IMR-90 (cell line): Measurements from ENCODE around the gene PCDHGA7. TPM values are rescaled to one million over a fixed set of nuclear protein-coding genes. Genes with fewer than 3 reads are reported as not detected.
"Not testable (repeated sequence)": the region's sequence is repeated elsewhere in the genome, so short reads cannot be mapped to it uniquely, and the experiment has no call there.

Source experiments
- ATAC-seq: fragments of 200-7000 bp; cut with Tn5 transposase; 2 replicates; pipeline ENCODE4 v1.9.1; 2020; ENCODE audit warnings: low read depth, mild to moderate bottlenecking, moderate library complexity
- BruUV-seq: library from RNA; stranded (reverse); fragments of 400-500 nt; replicated peaks from 2 replicates; lab custom pipeline; 2021; lab: Mats Ljungman, UMichigan
- CTCF ChIA-PET: fragments of 300-600 bp; formaldehyde crosslinking; extraction: SDS; loops from one replicate; lab custom pipeline; 2021; ENCODE audit warnings: antibody characterized with exemption; lab: Yijun Ruan, JAX
- POLR2A ChIA-PET: fragments of 300-600 bp; sonication (Branson Sonifier 250); formaldehyde crosslinking; loops from one replicate; lab custom pipeline; 2022; ENCODE audit warnings: antibody characterized with exemption; ENCODE audit not compliant: unreplicated experiment; lab: Charles Lee
- DNase-seq: peaks from one replicate; pipeline ENCODE4 v3.0.0; 2013
- H2AFZ ChIP-seq: replicated peaks from 2 replicates; pipeline ENCODE3; 2013; ENCODE audit warnings: low read length, mild to moderate bottlenecking; ENCODE audit not compliant: poor library complexity
- H2AK5ac ChIP-seq: 2 replicates; pipeline ENCODE4 v1.6.1; 2013; ENCODE audit warnings: low read depth, low read length, inconsistent platforms
- H2AK9ac ChIP-seq: replicated peaks from 2 replicates; pipeline ENCODE3; 2013; ENCODE audit warnings: mild to moderate bottlenecking, low read depth, low read length, moderate library complexity; ENCODE audit not compliant: poor library complexity
- H2BK120ac ChIP-seq: 2 replicates; pipeline ENCODE4 v1.6.1; 2013; ENCODE audit warnings: low read depth, low read length, inconsistent platforms
- H2BK15ac ChIP-seq: 3 replicates; pipeline ENCODE4 v1.6.1; 2013; ENCODE audit warnings: low read depth, low read length, inconsistent platforms
- H2BK20ac ChIP-seq: 2 replicates; pipeline ENCODE4 v1.6.1; 2013; ENCODE audit warnings: low read depth, mild to moderate bottlenecking, inconsistent platforms, low read length, moderate library complexity
- H2BK5ac ChIP-seq: 2 replicates; pipeline ENCODE4 v1.6.1; 2013; ENCODE audit warnings: mild to moderate bottlenecking, low read depth, low read length, inconsistent platforms; ENCODE audit not compliant: poor library complexity, severe bottlenecking
- H3K14ac ChIP-seq: replicated peaks from 2 replicates; pipeline ENCODE4 v1.6.1; 2013; ENCODE audit warnings: low read depth, low read length, inconsistent platforms
- H3K18ac ChIP-seq: 2 replicates; pipeline ENCODE4 v1.6.1; 2013; ENCODE audit warnings: low read depth, low read length, control low read depth
- H3K23ac ChIP-seq: 2 replicates; pipeline ENCODE4 v1.6.1; 2013; ENCODE audit warnings: low read depth, low read length, inconsistent platforms
- H3K27ac ChIP-seq: 2 replicates; pipeline ENCODE4 v1.5.1; 2013; ENCODE audit warnings: mild to moderate bottlenecking, control low read depth, low read length; ENCODE audit not compliant: insufficient read depth
- H3K27me3 ChIP-seq: 2 replicates; pipeline ENCODE4 v1.6.1; 2013; ENCODE audit warnings: low read length; ENCODE audit not compliant: control insufficient read depth, insufficient read depth
- H3K36me3 ChIP-seq: 2 replicates; pipeline ENCODE4 v1.6.1; 2013; ENCODE audit warnings: low read length, mixed read lengths; ENCODE audit not compliant: control insufficient read depth, insufficient read depth
- H3K4ac ChIP-seq: 2 replicates; pipeline ENCODE4 v1.6.1; 2013; ENCODE audit warnings: low read depth, low read length, inconsistent platforms
- H3K4me1 ChIP-seq: 2 replicates; pipeline ENCODE4 v1.6.1; 2013; ENCODE audit warnings: low read length, mixed read lengths; ENCODE audit not compliant: control insufficient read depth, insufficient read depth
- H3K4me2 ChIP-seq: 2 replicates; pipeline ENCODE4 v1.6.1; 2013; ENCODE audit warnings: low read depth, mild to moderate bottlenecking, control low read depth, low read length, moderate library complexity
- H3K4me3 ChIP-seq: 2 replicates; pipeline ENCODE4 v1.5.1; 2013; ENCODE audit warnings: low read depth, mild to moderate bottlenecking, control low read depth, low read length, moderate library complexity; ENCODE audit not compliant: insufficient read depth
- H3K56ac ChIP-seq: 2 replicates; pipeline ENCODE4 v1.6.1; 2013; ENCODE audit warnings: low read length, inconsistent platforms; ENCODE audit not compliant: insufficient read depth; ENCODE audit errors: extremely low read depth
- H3K79me1 ChIP-seq, 2 experiments: 2 replicates each; pipeline ENCODE4 v1.6.1; 2013; ENCODE audit warnings: low read length in 2 of 2, inconsistent platforms in 1 of 2, low read depth in 1 of 2
- H3K9ac ChIP-seq: 2 replicates; pipeline ENCODE4 v1.6.1; 2013; ENCODE audit warnings: low read depth, low read length, control low read depth
- H3K9me1 ChIP-seq: 2 replicates; pipeline ENCODE4 v1.6.1; 2013; ENCODE audit warnings: low read length, inconsistent platforms; ENCODE audit not compliant: insufficient read depth
- H3K9me3 ChIP-seq: 2 replicates; pipeline ENCODE4 v1.6.1; 2013; ENCODE audit warnings: low read length; ENCODE audit not compliant: control insufficient read depth, insufficient read depth
- H4K20me1 ChIP-seq: 2 replicates; pipeline ENCODE4 v1.6.1; 2013; ENCODE audit warnings: low read length, inconsistent platforms; ENCODE audit not compliant: insufficient read depth
- H4K5ac ChIP-seq: 2 replicates; pipeline ENCODE4 v1.6.1; 2013; ENCODE audit warnings: mild to moderate bottlenecking, low read depth, low read length, control low read depth
- H4K8ac ChIP-seq, 2 experiments: 2 replicates each; pipeline ENCODE4 v1.6.1; 2013; ENCODE audit warnings: low read depth in 2 of 2, low read length in 2 of 2, control low read depth in 1 of 2, inconsistent platforms in 1 of 2
- H4K91ac ChIP-seq: 2 replicates; pipeline ENCODE4 v1.6.1; 2013; ENCODE audit warnings: low read depth, low read length, inconsistent platforms; ENCODE audit not compliant: insufficient read depth
- BHLHE40 ChIP-seq: fragments of 150-350 bp; IDR thresholded peaks from 2 replicates; pipeline ENCODE4 v1.6.1; 2016; ENCODE audit warnings: mild to moderate bottlenecking, low read depth, low read length
- CEBPB ChIP-seq: IDR thresholded peaks from 2 replicates; pipeline ENCODE4 v1.6.1; 2012; ENCODE audit warnings: low read depth, low read length, improper control_type of control experiment
- POLR2A ChIP-seq: IDR thresholded peaks from 2 replicates; pipeline ENCODE4 v1.6.1; 2012; ENCODE audit warnings: mild to moderate bottlenecking, low read depth, low read length
- RCOR1 ChIP-seq: IDR thresholded peaks from 2 replicates; pipeline ENCODE4 v1.6.1; 2012; ENCODE audit warnings: mild to moderate bottlenecking, low read length, improper control_type of control experiment; ENCODE audit not compliant: insufficient replicate concordance
- SMC3 ChIP-seq: fragments of 150-350 bp; IDR thresholded peaks from 2 replicates; pipeline ENCODE4 v1.6.1; 2016; ENCODE audit warnings: low read depth, mild to moderate bottlenecking, antibody characterized with exemption, low read length, moderate library complexity
- WGBS, 2 experiments: methylation state at CpG; one replicate each; pipeline versions ENCODE4 v1.1.5 to v1.1.7; 2013; ENCODE audit warnings: missing lambda C conversion rate in 2 of 2; ENCODE audit not compliant: insufficient read length in 1 of 2; ENCODE audit errors: extremely low coverage in 2 of 2; 5-methylcytosine and 5-hydroxymethylcytosine counted together
- dilution Hi-C: fragments of 300-500 bp; cut with HindIII; formaldehyde crosslinking; loops from one replicate; pipeline ENCODE4 v1.14.3; 2018; ENCODE audit warnings: low sequenced_read_pairs; ENCODE audit not compliant: unreplicated experiment
- in situ Hi-C: fragments of 300-500 bp; cut with MboI; formaldehyde crosslinking; loops from 3 replicates; pipeline ENCODE4 v1.14.3; 2019; ENCODE audit warnings: low sequenced_read_pairs, inconsistent platforms, mixed read lengths
- intact Hi-C: fragments of 100-400 bp; cut with micrococcal nuclease; formaldehyde crosslinking; loops from 2 replicates; pipeline ENCODE4 v1.10.0; 2022
- polyA plus RNA-seq, 3 experiments: library from polyadenylated mRNA; depleted of rRNA; stranded (reverse); fragments of >200 nt; gene quantifications; 2 replicates each; pipeline ENCODE4 v1.2.3, GENCODE V29; 2012; ENCODE audit warnings: low replicate concordance in 1 of 3
- total RNA-seq: library from RNA; depleted of rRNA; stranded (reverse); fragments of >200 nt; gene quantifications from 2 replicates; pipeline ENCODE4 v1.2.3, GENCODE V29; 2012

The PCDHGA7 gene
- total and polyA plus RNA-seq, 2 of the 4 experiments (the other 2 are of a cell fraction) = 3.2 to 3.4 TPM

GRCh38 chr5:141413540-141414069, 31.1 kb downstream of the PCDHGA7 start (continued):
- TF ChIP-seq SMC3 = no peak
- no peak for TF ChIP-seq RCOR1
- TF ChIP-seq POLR2A = no peak
- TF ChIP-seq BHLHE40 = no peak
- TF ChIP-seq CEBPB = no peak

GRCh38 chr5:141414548-141415274, 32.2 kb downstream of the PCDHGA7 start:
- POLR2A ChIA-PET = not testable (repeated sequence)

GRCh38 chr5:141415275-141415618, 32.7 kb downstream of the PCDHGA7 start:
- WGBS, 2 experiments = 57% methylated on average over 8 of the region's 24 CpGs; no CpG with 5 or more reads in 1 of the 2 experiments
- CTCF ChIA-PET, H3K4me3 ChIP-seq: not testable (repeated sequence)

More at GRCh38 chr5:141414548-141415274, 32.2 kb downstream of the PCDHGA7 start:
- H3K27me3 ChIP-seq, H3K4me2 ChIP-seq, H2AK5ac ChIP-seq, H2BK120ac ChIP-seq, ATAC-seq, H2BK5ac ChIP-seq, DNase-seq, H3K18ac ChIP-seq, H4K5ac ChIP-seq, H2AK9ac ChIP-seq, BruUV-seq, H3K14ac ChIP-seq, H3K9me1 ChIP-seq, dilution Hi-C loops, H3K4me3 ChIP-seq, H3K4ac ChIP-seq, H3K27ac ChIP-seq, H2AFZ ChIP-seq, H3K4me1 ChIP-seq, H2BK15ac ChIP-seq, H4K20me1 ChIP-seq, H4K8ac ChIP-seq, H3K9ac ChIP-seq, H3K56ac ChIP-seq, H3K23ac ChIP-seq, H4K91ac ChIP-seq, H2BK20ac ChIP-seq: not testable (repeated sequence)
- in situ Hi-C loops = loop anchor here (5.0 kb wide), 1 partner anchor 148 kb away; no protein-coding TSS in a partner anchor
- CTCF ChIA-PET = interaction anchor here (2.6 kb wide), 1 partner anchor 144 kb away, joined by 25 read pairs; no protein-coding TSS in a partner anchor
- WGBS, 2 experiments = 49% methylated on average over 11 of the region's 46 CpGs; no CpG with 5 or more reads in 1 of the 2 experiments
- Histone ChIP-seq H3K9me3 (peaks cover 50% of the 10 kb centered on the region), H3K36me3 (peaks cover 17% of the 10 kb centered on the region), H3K79me1 (peaks cover 11 to 16% of the 10 kb centered on the region in 2 experiments)
- intact Hi-C loops = loop anchor here (5.0 kb wide), 2 partner anchors 63 to 87 kb away; partner anchors contain the start of gene PCDHGC3

More at GRCh38 chr5:141415275-141415618, 32.7 kb downstream of the PCDHGA7 start:
- H2AK9ac ChIP-seq, H3K23ac ChIP-seq, H2AFZ ChIP-seq, H3K9me1 ChIP-seq, H2BK15ac ChIP-seq, dilution Hi-C loops, H4K91ac ChIP-seq, H4K5ac ChIP-seq, ATAC-seq, DNase-seq, H2BK20ac ChIP-seq, H3K14ac ChIP-seq, H2BK5ac ChIP-seq, H3K4me2 ChIP-seq, POLR2A ChIA-PET, H2AK5ac ChIP-seq, BruUV-seq, H3K9ac ChIP-seq, H3K56ac ChIP-seq, H2BK120ac ChIP-seq, H3K27me3 ChIP-seq, H3K4me1 ChIP-seq, H3K27ac ChIP-seq, H4K20me1 ChIP-seq, H3K4ac ChIP-seq, H3K18ac ChIP-seq, H4K8ac ChIP-seq: not testable (repeated sequence)
- peaks cover 48% of the 10 kb centered on the region for H3K9me3 ChIP-seq
- in situ Hi-C loops = loop anchor here (5.0 kb wide), 1 partner anchor 147 kb away; no protein-coding TSS in a partner anchor
- peaks cover 11 to 16% of the 10 kb centered on the region in 2 experiments for H3K79me1 ChIP-seq
- intact Hi-C loops = loop anchor here (5.0 kb wide), 1 partner anchor 62 kb away; the partner anchor contains the start of gene PCDHGC3
- peaks cover 17% of the 10 kb centered on the region for H3K36me3 ChIP-seq
